HepG2 (cell line): ENCODE results near the gene ANO1. TPM values are rescaled to one million over a fixed set of nuclear protein-coding genes. Genes with fewer than 3 reads are reported as not detected.

Experiments
- CBX5 ChIP-seq: sonication (generic); formaldehyde crosslinking; IDR thresholded peaks from 2 replicates; pipeline ENCODE4 v1.4.0; 2020; ENCODE audit warnings: missing genetic modification reagents, borderline replicate concordance
- GATAD2A ChIP-seq: IDR thresholded peaks from 2 replicates; pipeline ENCODE4 v1.6.1; 2016
- GTF2F1 ChIP-seq: fragments of 150-350 bp; IDR thresholded peaks from 2 replicates; pipeline ENCODE4 v1.6.1; 2014; ENCODE audit warnings: low read length
- HNF4G ChIP-seq, 2 experiments: sonication (generic) in 1 of 2; formaldehyde crosslinking in 1 of 2; IDR thresholded peaks; 2 replicates each; pipeline versions ENCODE4 v1.4.0 to v1.6.1; 2011 to 2020; ENCODE audit warnings: borderline replicate concordance in 2 of 2, low read depth in 2 of 2, mild to moderate bottlenecking in 2 of 2, low read length in 1 of 2, missing genetic modification reagents in 1 of 2, moderate library complexity in 1 of 2
- KLF13 ChIP-seq: sonication (generic); formaldehyde crosslinking; IDR thresholded peaks from 2 replicates; pipeline ENCODE4 v1.4.0; 2020; ENCODE audit warnings: mild to moderate bottlenecking, missing genetic modification reagents
- NFYC ChIP-seq: IDR thresholded peaks from 2 replicates; pipeline ENCODE4 v1.6.1; 2016; ENCODE audit warnings: missing genetic modification reagents, missing compliant biosample characterization
- NONO ChIP-seq, 2 experiments: fragments of 450-650 bp in 1 of 2; sonication (generic) in 1 of 2; formaldehyde crosslinking in 1 of 2; IDR thresholded peaks in 1 of 2; conservative IDR thresholded peaks in 1 of 2; 2 replicates each; pipeline versions ENCODE4 v1.6.1 to v1.8.0; 2017 to 2022; ENCODE audit warnings: mild to moderate bottlenecking in 1 of 2, missing genetic modification reagents in 1 of 2, moderate library complexity in 1 of 2
- SRSF9 ChIP-seq: fragments of 200-400 bp; formaldehyde crosslinking; IDR thresholded peaks from 2 replicates; pipeline ENCODE4 v1.6.1; 2018; ENCODE audit warnings: borderline replicate concordance, mild to moderate bottlenecking, low read depth, low read length; ENCODE audit not compliant: insufficient read depth, poor library complexity, severe bottlenecking
- ZFX ChIP-seq: sonication (generic); formaldehyde crosslinking; IDR thresholded peaks from 2 replicates; pipeline ENCODE4 v1.4.0; 2020; ENCODE audit warnings: mild to moderate bottlenecking, low read depth, missing genetic modification reagents, moderate library complexity
- ZMAT3 ChIP-seq: sonication (generic); formaldehyde crosslinking; conservative IDR thresholded peaks from 2 replicates; pipeline ENCODE4 v1.7.0; 2021; ENCODE audit warnings: missing genetic modification reagents
- ZNF136 ChIP-seq: sonication (generic); formaldehyde crosslinking; IDR thresholded peaks from 2 replicates; pipeline ENCODE4 v1.8.1; 2022; ENCODE audit warnings: low read depth, mild to moderate bottlenecking, moderate library complexity, missing genetic modification reagents
- ZNF318 ChIP-seq: sonication (generic); formaldehyde crosslinking; IDR thresholded peaks from 2 replicates; pipeline ENCODE4 v1.4.0; 2020; ENCODE audit warnings: mild to moderate bottlenecking, missing genetic modification reagents
- ZNF709 ChIP-seq: sonication (generic); formaldehyde crosslinking; IDR thresholded peaks from 2 replicates; pipeline ENCODE4 v1.5.0; 2020; ENCODE audit warnings: mild to moderate bottlenecking, missing genetic modification reagents
- ZNF777 ChIP-seq: sonication (generic); formaldehyde crosslinking; IDR thresholded peaks from 2 replicates; pipeline ENCODE4 v1.4.0; 2020; ENCODE audit warnings: missing genetic modification reagents
- ZNF83 ChIP-seq: sonication (generic); formaldehyde crosslinking; IDR thresholded peaks from 2 replicates; pipeline ENCODE4 v1.4.0; 2020; ENCODE audit warnings: missing genetic modification reagents, mild to moderate bottlenecking, borderline replicate concordance
- polyA plus RNA-seq, 8 experiments: library from polyadenylated mRNA; depleted of rRNA in 3 of 8; stranded (reverse) in 7 of 8; unstranded in 1 of 8; fragments of >200 nt; fragmentation: Illumina TruSeq in 4 of 8; extraction: Trizol in 4 of 8; gene quantifications; 2 replicates each; pipeline versions ENCODE4 v1.2.1 to v1.2.3, GENCODE V29; 2011 to 2016; ENCODE audit warnings: low read depth in 4 of 8, missing spikeins in 1 of 8, mixed read lengths in 1 of 8; ENCODE audit not compliant: insufficient read depth in 1 of 8
- total RNA-seq, 5 experiments: library from RNA; depleted of rRNA; stranded (reverse); fragments of >200 nt; fragmentation: Illumina TruSeq; extraction: Trizol; gene quantifications; 2 replicates each; pipeline ENCODE4 v1.2.3, GENCODE V29; 2016; ENCODE audit warnings: low read depth in 1 of 5
- TF ChIP-seq, protein P1 (sequence below), 2 experiments: sonication (generic) in 1 of 2; formaldehyde crosslinking in 1 of 2; IDR thresholded peaks; 2 replicates each; pipeline versions ENCODE4 v1.4.0 to v1.6.1; 2018 to 2020; ENCODE audit warnings: missing genetic modification reagents in 2 of 2, borderline replicate concordance in 1 of 2, low read depth in 1 of 2, mild to moderate bottlenecking in 1 of 2, missing biosample characterization in 1 of 2
- TF ChIP-seq, protein P2 (sequence below): sonication (generic); formaldehyde crosslinking; IDR thresholded peaks from 2 replicates; pipeline ENCODE4 v1.8.0; 2022; ENCODE audit warnings: mild to moderate bottlenecking, missing genetic modification reagents, moderate library complexity

ANO1 gene
- total and polyA plus RNA-seq, 2 of the 13 experiments (the other 11 are each of a cell fraction or from before 2014, with no cell fraction given), result not detected

- 0 out of 2 replicates have a peak, but pooled peaks have one; percentile 34 for TF ChIP-seq ZMAT3 (CRISPR knock-in tag)
- no peak; the same call in none of the 2 replicates for TF ChIP-seq ZNF709 (CRISPR knock-in tag)
- TF ChIP-seq GATAD2A, result no peak
- TF ChIP-seq SRSF9, result no peak
- no peak for TF ChIP-seq ZNF83 (CRISPR knock-in tag)
- no peak for TF ChIP-seq HNF4G (IDR thresholded peaks at IDR 0.05; ENCODE audit: borderline replicate concordance, low read depth, low read length)
- TF ChIP-seq HNF4G (CRISPR knock-in tag; IDR thresholded peaks at IDR 0.05; ENCODE audit: borderline replicate concordance, low read depth), result no peak
- TF ChIP-seq, protein P1, sequence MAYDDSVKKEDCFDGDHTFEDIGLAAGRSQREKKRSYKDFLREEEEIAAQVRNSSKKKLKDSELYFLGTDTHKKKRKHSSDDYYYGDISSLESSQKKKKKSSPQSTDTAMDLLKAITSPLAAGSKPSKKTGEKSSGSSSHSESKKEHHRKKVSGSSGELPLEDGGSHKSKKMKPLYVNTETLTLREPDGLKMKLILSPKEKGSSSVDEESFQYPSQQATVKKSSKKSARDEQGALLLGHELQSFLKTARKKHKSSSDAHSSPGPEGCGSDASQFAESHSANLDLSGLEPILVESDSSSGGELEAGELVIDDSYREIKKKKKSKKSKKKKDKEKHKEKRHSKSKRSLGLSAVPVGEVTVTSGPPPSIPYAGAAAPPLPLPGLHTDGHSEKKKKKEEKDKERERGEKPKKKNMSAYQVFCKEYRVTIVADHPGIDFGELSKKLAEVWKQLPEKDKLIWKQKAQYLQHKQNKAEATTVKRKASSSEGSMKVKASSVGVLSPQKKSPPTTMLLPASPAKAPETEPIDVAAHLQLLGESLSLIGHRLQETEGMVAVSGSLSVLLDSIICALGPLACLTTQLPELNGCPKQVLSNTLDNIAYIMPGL (CRISPR knock-in tag; IDR thresholded peaks at IDR 0.05; ENCODE audit: borderline replicate concordance in 1 of 2, low read depth in 1 of 2), result peak; percentile 33 to 58; a peak in 2 of 4 replicates
- TF ChIP-seq GTF2F1, result no peak
- TF ChIP-seq, protein P2, sequence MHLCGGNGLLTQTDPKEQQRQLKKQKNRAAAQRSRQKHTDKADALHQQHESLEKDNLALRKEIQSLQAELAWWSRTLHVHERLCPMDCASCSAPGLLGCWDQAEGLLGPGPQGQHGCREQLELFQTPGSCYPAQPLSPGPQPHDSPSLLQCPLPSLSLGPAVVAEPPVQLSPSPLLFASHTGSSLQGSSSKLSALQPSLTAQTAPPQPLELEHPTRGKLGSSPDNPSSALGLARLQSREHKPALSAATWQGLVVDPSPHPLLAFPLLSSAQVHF, result no peak
- no peak for TF ChIP-seq NONO (IDR thresholded peaks at IDR 0.05)
- TF ChIP-seq NONO (CRISPR knock-in tag; conservative IDR thresholded peaks at IDR 0.05), result peak; percentile 37; the same call in 1 of the 2 replicates
- 0 out of 2 replicates have a peak, but pooled peaks have one; percentile 24 for TF ChIP-seq CBX5 (CRISPR knock-in tag)
- TF ChIP-seq ZNF136 (CRISPR knock-in tag), result no peak
- no peak for TF ChIP-seq ZNF318
- peak; percentile 76 for TF ChIP-seq ZFX
- no peak for TF ChIP-seq NFYC
- peak; percentile 67; the same call in 1 of the 2 replicates for TF ChIP-seq ZNF777 (CRISPR knock-in tag)
- TF ChIP-seq KLF13 (CRISPR knock-in tag), result no peak
Observed at GRCh38 chr11:70202920-70203750, 125.0 kb downstream of the ANO1 start, which contains the start of gene FADD (continued).
